Panc1 (cell line): Measurements from ENCODE around the gene OR52K1.

Experiments
- CTCF ChIP-seq: fragments of 450-650 bp; IDR thresholded peaks from 2 replicates; pipeline ENCODE4 v1.5.1; 2017; ENCODE audit warnings: mild to moderate bottlenecking
- SIN3A ChIP-seq: IDR thresholded peaks from 2 replicates; pipeline ENCODE4 v1.6.1; 2012; ENCODE audit warnings: low read depth, mild to moderate bottlenecking, low read length, moderate library complexity, borderline replicate concordance; ENCODE audit not compliant: insufficient read depth
- TCF7L2 ChIP-seq: IDR thresholded peaks from 2 replicates; pipeline ENCODE4 v1.6.1; 2011; ENCODE audit warnings: mild to moderate bottlenecking, low read depth, low read length, inconsistent platforms

- TF ChIP-seq CTCF (no peak), TCF7L2 (no peak), SIN3A (no peak)
These were observed 1.9 kb downstream of the OR52K1 start for GRCh38 chr11:4484310-4484709.
